HepG2 (cell line): ENCODE data around the gene FECH. TPM values are rescaled to one million over a fixed set of nuclear protein-coding genes. Genes with fewer than 3 reads are reported as not detected.

Experiments used
- GATAD2A ChIP-seq: IDR thresholded peaks from 2 replicates; pipeline ENCODE4 v1.6.1; 2016
- GMEB1 ChIP-seq: sonication (generic); formaldehyde crosslinking; IDR thresholded peaks from 2 replicates; pipeline ENCODE4 v1.5.1; 2020; ENCODE audit warnings: missing genetic modification reagents, mild to moderate bottlenecking, borderline replicate concordance
- KDM3A ChIP-seq: IDR thresholded peaks from 2 replicates; pipeline ENCODE4 v1.6.1; 2018; ENCODE audit warnings: low read depth, missing compliant biosample characterization
- PAX8 ChIP-seq: sonication (generic); formaldehyde crosslinking; IDR thresholded peaks from 2 replicates; pipeline ENCODE4 v1.8.0; 2022; ENCODE audit warnings: mild to moderate bottlenecking, missing genetic modification reagents, borderline replicate concordance
- RELA ChIP-seq: sonication (generic); formaldehyde crosslinking; IDR thresholded peaks from 2 replicates; pipeline ENCODE4 v1.4.0; 2020; ENCODE audit warnings: missing genetic modification reagents
- THAP7 ChIP-seq: sonication (generic); formaldehyde crosslinking; IDR thresholded peaks from 2 replicates; pipeline ENCODE4 v1.8.1; 2023; ENCODE audit warnings: mild to moderate bottlenecking, missing genetic modification reagents
- ZBTB33 ChIP-seq: sonication (generic); formaldehyde crosslinking; IDR thresholded peaks from 2 replicates; pipeline ENCODE4 v1.4.0; 2020; ENCODE audit warnings: missing genetic modification reagents
- ZEB1 ChIP-seq: IDR thresholded peaks from 2 replicates; pipeline ENCODE4 v1.6.1; 2012; ENCODE audit warnings: mild to moderate bottlenecking, low read depth, inconsistent platforms; ENCODE audit not compliant: insufficient replicate concordance
- ZFX ChIP-seq: sonication (generic); formaldehyde crosslinking; IDR thresholded peaks from 2 replicates; pipeline ENCODE4 v1.4.0; 2020; ENCODE audit warnings: mild to moderate bottlenecking, low read depth, missing genetic modification reagents, moderate library complexity
- ZNF446 ChIP-seq: sonication (generic); formaldehyde crosslinking; IDR thresholded peaks from 2 replicates; pipeline ENCODE4 v1.5.0; 2020; ENCODE audit warnings: mild to moderate bottlenecking, missing genetic modification reagents
- ZNF766 ChIP-seq: sonication (generic); formaldehyde crosslinking; IDR thresholded peaks from 2 replicates; pipeline ENCODE4 v1.5.0; 2020; ENCODE audit warnings: missing genetic modification reagents, borderline replicate concordance
- ZXDC ChIP-seq: sonication (generic); formaldehyde crosslinking; IDR thresholded peaks from 2 replicates; pipeline ENCODE4 v1.5.0; 2020; ENCODE audit warnings: mild to moderate bottlenecking, missing genetic modification reagents
- polyA plus RNA-seq, 8 experiments: library from polyadenylated mRNA; depleted of rRNA in 3 of 8; stranded (reverse) in 7 of 8; unstranded in 1 of 8; fragments of >200 nt; fragmentation: Illumina TruSeq in 4 of 8; extraction: Trizol in 4 of 8; gene quantifications; 2 replicates each; pipeline versions ENCODE4 v1.2.1 to v1.2.3, GENCODE V29; 2011 to 2016; ENCODE audit warnings: low read depth in 4 of 8, missing spikeins in 1 of 8, mixed read lengths in 1 of 8; ENCODE audit not compliant: insufficient read depth in 1 of 8
- total RNA-seq, 5 experiments: library from RNA; depleted of rRNA; stranded (reverse); fragments of >200 nt; fragmentation: Illumina TruSeq; extraction: Trizol; gene quantifications; 2 replicates each; pipeline ENCODE4 v1.2.3, GENCODE V29; 2016; ENCODE audit warnings: low read depth in 1 of 5
- TF ChIP-seq, protein P1 (sequence below): sonication (generic); formaldehyde crosslinking; IDR thresholded peaks from 2 replicates; pipeline ENCODE4 v1.5.0; 2020; ENCODE audit warnings: mild to moderate bottlenecking, missing genetic modification reagents, borderline replicate concordance
- TF ChIP-seq, protein P2 (sequence below): sonication (generic); formaldehyde crosslinking; conservative IDR thresholded peaks from 2 replicates; pipeline ENCODE4 v1.8.1; 2023; ENCODE audit warnings: missing genetic modification reagents
- TF ChIP-seq, protein P3 (sequence below): sonication (generic); formaldehyde crosslinking; IDR thresholded peaks from 2 replicates; pipeline ENCODE4 v1.8.1; 2023; ENCODE audit warnings: missing genetic modification reagents, inconsistent platforms, borderline replicate concordance

Gene FECH
- total and polyA plus RNA-seq, 2 of the 13 experiments (the other 11 are each of a cell fraction or from before 2014, with no cell fraction given): 14.7 to 21.9 TPM

- TF ChIP-seq, protein P1, sequence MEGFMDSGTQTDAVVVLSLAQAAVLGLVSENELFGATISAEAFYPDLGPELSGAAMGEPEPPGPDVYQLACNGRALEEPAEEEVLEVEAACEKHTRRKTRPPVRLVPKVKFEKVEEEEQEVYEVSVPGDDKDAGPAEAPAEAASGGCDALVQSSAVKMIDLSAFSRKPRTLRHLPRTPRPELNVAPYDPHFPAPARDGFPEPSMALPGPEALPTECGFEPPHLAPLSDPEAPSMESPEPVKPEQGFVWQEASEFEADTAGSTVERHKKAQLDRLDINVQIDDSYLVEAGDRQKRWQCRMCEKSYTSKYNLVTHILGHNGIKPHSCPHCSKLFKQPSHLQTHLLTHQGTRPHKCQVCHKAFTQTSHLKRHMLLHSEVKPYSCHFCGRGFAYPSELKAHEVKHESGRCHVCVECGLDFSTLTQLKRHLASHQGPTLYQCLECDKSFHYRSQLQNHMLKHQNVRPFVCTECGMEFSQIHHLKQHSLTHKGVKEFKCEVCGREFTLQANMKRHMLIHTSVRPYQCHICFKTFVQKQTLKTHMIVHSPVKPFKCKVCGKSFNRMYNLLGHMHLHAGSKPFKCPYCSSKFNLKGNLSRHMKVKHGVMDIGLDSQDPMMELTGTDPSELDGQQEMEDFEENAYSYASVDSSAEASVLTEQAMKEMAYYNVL (CRISPR knock-in tag): no peak; the same call in 1 of the 2 replicates
- TF ChIP-seq THAP7 (CRISPR knock-in tag) (no peak), PAX8 (CRISPR knock-in tag) (no peak), ZNF766 (CRISPR knock-in tag) (peak; percentile 67; the same call in 1 of the 2 replicates), GATAD2A (peak; percentile 70), ZXDC (CRISPR knock-in tag) (no peak), ZFX (CRISPR knock-in tag) (peak; percentile 82), KDM3A (peak; percentile 65; the same call in 1 of the 2 replicates), GMEB1 (CRISPR knock-in tag) (peak; percentile 82), ZNF446 (no peak), ZEB1 (no peak), ZBTB33 (CRISPR knock-in tag) (peak; percentile 50; the same call in 1 of the 2 replicates), RELA (CRISPR knock-in tag) (no peak)
- TF ChIP-seq, protein P2, sequence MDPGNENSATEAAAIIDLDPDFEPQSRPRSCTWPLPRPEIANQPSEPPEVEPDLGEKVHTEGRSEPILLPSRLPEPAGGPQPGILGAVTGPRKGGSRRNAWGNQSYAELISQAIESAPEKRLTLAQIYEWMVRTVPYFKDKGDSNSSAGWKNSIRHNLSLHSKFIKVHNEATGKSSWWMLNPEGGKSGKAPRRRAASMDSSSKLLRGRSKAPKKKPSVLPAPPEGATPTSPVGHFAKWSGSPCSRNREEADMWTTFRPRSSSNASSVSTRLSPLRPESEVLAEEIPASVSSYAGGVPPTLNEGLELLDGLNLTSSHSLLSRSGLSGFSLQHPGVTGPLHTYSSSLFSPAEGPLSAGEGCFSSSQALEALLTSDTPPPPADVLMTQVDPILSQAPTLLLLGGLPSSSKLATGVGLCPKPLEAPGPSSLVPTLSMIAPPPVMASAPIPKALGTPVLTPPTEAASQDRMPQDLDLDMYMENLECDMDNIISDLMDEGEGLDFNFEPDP (CRISPR knock-in tag): 0 out of 2 replicates have a peak, but pooled peaks have one; percentile 54
- TF ChIP-seq, protein P3, sequence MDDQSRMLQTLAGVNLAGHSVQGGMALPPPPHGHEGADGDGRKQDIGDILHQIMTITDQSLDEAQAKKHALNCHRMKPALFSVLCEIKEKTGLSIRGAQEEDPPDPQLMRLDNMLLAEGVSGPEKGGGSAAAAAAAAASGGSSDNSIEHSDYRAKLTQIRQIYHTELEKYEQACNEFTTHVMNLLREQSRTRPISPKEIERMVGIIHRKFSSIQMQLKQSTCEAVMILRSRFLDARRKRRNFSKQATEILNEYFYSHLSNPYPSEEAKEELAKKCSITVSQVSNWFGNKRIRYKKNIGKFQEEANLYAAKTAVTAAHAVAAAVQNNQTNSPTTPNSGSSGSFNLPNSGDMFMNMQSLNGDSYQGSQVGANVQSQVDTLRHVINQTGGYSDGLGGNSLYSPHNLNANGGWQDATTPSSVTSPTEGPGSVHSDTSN (CRISPR knock-in tag): no peak
These were observed 43.7 kb upstream of the FECH start (continued) for GRCh38 chr18:57630002-57630753.
